H9 (cell line): Measurements from ENCODE around the gene CEACAM16. TPM values are rescaled to one million over a fixed set of nuclear protein-coding genes. Genes with fewer than 3 reads are reported as not detected.

Experiments used
- DNase-seq: peaks from one replicate; pipeline ENCODE4 v3.0.0-alpha.2; 2017
- H2AFZ ChIP-seq: one replicate; pipeline ENCODE4 v1.6.1; 2013; ENCODE audit warnings: mild to moderate bottlenecking, low read length, control low read depth, moderate library complexity
- H2AK5ac ChIP-seq: 2 replicates; pipeline ENCODE4 v1.6.1; 2013; ENCODE audit warnings: low read length, control low read depth, mixed read lengths; ENCODE audit not compliant: insufficient read length
- H2BK120ac ChIP-seq: one replicate; pipeline ENCODE4 v1.6.1; 2013; ENCODE audit warnings: low read depth, mild to moderate bottlenecking, low read length, control low read depth, inconsistent platforms; ENCODE audit not compliant: poor library complexity, severe bottlenecking
- H2BK12ac ChIP-seq: 2 replicates; pipeline ENCODE4 v1.6.1; 2013; ENCODE audit warnings: low read length, control low read depth, mixed read lengths, low read depth; ENCODE audit not compliant: insufficient read length
- H2BK15ac ChIP-seq: 2 replicates; pipeline ENCODE4 v1.6.1; 2013; ENCODE audit warnings: low read depth, low read length, control low read depth
- H2BK20ac ChIP-seq: one replicate; pipeline ENCODE4 v1.6.1; 2013; ENCODE audit warnings: low read depth, mild to moderate bottlenecking, low read length, control low read depth, inconsistent platforms; ENCODE audit not compliant: poor library complexity, severe bottlenecking
- H2BK5ac ChIP-seq: 2 replicates; pipeline ENCODE4 v1.6.1; 2013; ENCODE audit warnings: low read length, control low read depth, mixed read lengths; ENCODE audit not compliant: insufficient read length
- H3K14ac ChIP-seq: 2 replicates; pipeline ENCODE4 v1.6.1; 2013; ENCODE audit warnings: low read length, control low read depth; ENCODE audit not compliant: insufficient read depth
- H3K18ac ChIP-seq: 2 replicates; pipeline ENCODE4 v1.6.1; 2013; ENCODE audit warnings: low read depth, mild to moderate bottlenecking, mixed read lengths, low read length, control low read depth; ENCODE audit not compliant: insufficient read length
- H3K23ac ChIP-seq: 2 replicates; pipeline ENCODE4 v1.6.1; 2013; ENCODE audit warnings: low read length, control low read depth, mixed read lengths, low read depth; ENCODE audit not compliant: insufficient read length
- H3K23me2 ChIP-seq: 2 replicates; pipeline ENCODE4 v1.6.1; 2013; ENCODE audit warnings: low read depth, mild to moderate bottlenecking, mixed read lengths, low read length, control low read depth; ENCODE audit not compliant: insufficient read length, poor library complexity, severe bottlenecking
- H3K27ac ChIP-seq: 2 replicates; pipeline ENCODE4 v1.5.1; 2013; ENCODE audit warnings: low read length, control low read depth, mixed read lengths, low read depth; ENCODE audit not compliant: insufficient read length
- H3K27me3 ChIP-seq: 2 replicates; pipeline ENCODE4 v1.6.1; 2013; ENCODE audit warnings: low read length, control low read depth, inconsistent platforms; ENCODE audit not compliant: insufficient read depth
- H3K4ac ChIP-seq: 2 replicates; pipeline ENCODE4 v1.6.1; 2013; ENCODE audit warnings: low read depth, mild to moderate bottlenecking, control low read depth, inconsistent platforms, low read length, moderate library complexity
- H3K4me1 ChIP-seq: 2 replicates; pipeline ENCODE4 v1.6.1; 2013; ENCODE audit warnings: low read length, control low read depth, inconsistent platforms; ENCODE audit not compliant: insufficient read depth
- H3K4me2 ChIP-seq: 2 replicates; pipeline ENCODE4 v1.6.1; 2013; ENCODE audit warnings: low read length, control low read depth, mixed read lengths; ENCODE audit not compliant: insufficient read length, insufficient read depth
- H3K56ac ChIP-seq: 2 replicates; pipeline ENCODE4 v1.6.1; 2013; ENCODE audit warnings: low read depth, mild to moderate bottlenecking, mixed read lengths, low read length, control low read depth; ENCODE audit not compliant: insufficient read length
- H3K79me1 ChIP-seq: 2 replicates; pipeline ENCODE4 v1.6.1; 2013; ENCODE audit warnings: low read depth, mild to moderate bottlenecking, moderate library complexity, low read length, control low read depth, inconsistent platforms; ENCODE audit not compliant: insufficient read depth, poor library complexity, severe bottlenecking
- H3K79me2 ChIP-seq: 2 replicates; pipeline ENCODE4 v1.6.1; 2013; ENCODE audit warnings: low read length, control low read depth, inconsistent platforms; ENCODE audit not compliant: insufficient read depth
- H3K9ac ChIP-seq: 2 replicates; pipeline ENCODE4 v1.6.1; 2013; ENCODE audit warnings: low read length, control low read depth, mixed read lengths; ENCODE audit not compliant: insufficient read length; ENCODE audit errors: extremely low read depth
- H3K9me3 ChIP-seq: one replicate; pipeline ENCODE4 v1.6.1; 2013; ENCODE audit warnings: low read depth, low read length, inconsistent platforms; ENCODE audit not compliant: control insufficient read depth
- H3T11ph ChIP-seq: one replicate; pipeline ENCODE4 v1.6.1; 2013; ENCODE audit warnings: mild to moderate bottlenecking, low read length, control low read depth, inconsistent platforms
- H4K20me1 ChIP-seq: one replicate; pipeline ENCODE4 v1.6.1; 2013; ENCODE audit not compliant: control insufficient read depth, insufficient read length, insufficient read depth
- H4K5ac ChIP-seq: 2 replicates; pipeline ENCODE4 v1.6.1; 2013; ENCODE audit warnings: low read depth, mild to moderate bottlenecking, mixed read lengths, low read length, control low read depth; ENCODE audit not compliant: insufficient read length
- H4K8ac ChIP-seq: replicated peaks from 2 replicates; pipeline ENCODE4 v1.6.1; 2013; ENCODE audit warnings: low read length, control low read depth, mixed read lengths, low read depth; ENCODE audit not compliant: insufficient read length
- H4K91ac ChIP-seq: 2 replicates; pipeline ENCODE4 v1.6.1; 2013; ENCODE audit warnings: low read depth, mild to moderate bottlenecking, moderate library complexity, mixed read lengths, low read length, control low read depth; ENCODE audit not compliant: insufficient read length
- H3K27ac Mint-ChIP-seq, 3 experiments: 2 replicates in 2 of 3; 3 replicates in 1 of 3; pipeline ENCODE4 v1.8.0; 2020 to 2021; ENCODE audit warnings: mixed read lengths in 3 of 3, mild to moderate bottlenecking in 1 of 3, moderate library complexity in 1 of 3
- H3K27me3 Mint-ChIP-seq: 2 replicates; pipeline ENCODE4 v1.8.0; 2021; ENCODE audit warnings: low read depth, mild to moderate bottlenecking, moderate library complexity, mixed read lengths
- H3K36me3 Mint-ChIP-seq, 3 experiments: 2 replicates in 2 of 3; 3 replicates in 1 of 3; pipeline ENCODE4 v1.8.0; 2020 to 2021; ENCODE audit warnings: low read depth in 3 of 3, mixed read lengths in 3 of 3; ENCODE audit not compliant: insufficient read depth in 1 of 3
- H3K4me1 Mint-ChIP-seq, 2 experiments: 2 replicates each; pipeline ENCODE4 v1.8.0; 2020; ENCODE audit warnings: mixed read lengths in 2 of 2
- H3K4me3 Mint-ChIP-seq, 2 experiments: 2 replicates in 1 of 2; 3 replicates in 1 of 2; pipeline ENCODE4 v1.8.0; 2020 to 2021; ENCODE audit warnings: mild to moderate bottlenecking in 2 of 2, mixed read lengths in 2 of 2, moderate library complexity in 1 of 2
- H3K9me3 Mint-ChIP-seq, 2 experiments: 2 replicates in 1 of 2; 3 replicates in 1 of 2; pipeline ENCODE4 v1.8.0; 2020; ENCODE audit warnings: mild to moderate bottlenecking in 2 of 2, mixed read lengths in 2 of 2, moderate library complexity in 1 of 2
- CTCF ChIP-seq: fragments of 200-600 bp; sonication (generic); conservative IDR thresholded peaks from 3 replicates; pipeline ENCODE4 v1.8.0; 2021; ENCODE audit warnings: antibody characterized with exemption, mild to moderate bottlenecking
- WGBS: extraction: QIAGEN DNeasy Blood & Tissue Kit; methylation state at CpG from one replicate; pipeline ENCODE4 v1.1.7; 2013; ENCODE audit warnings: missing lambda C conversion rate, low lambda C conversion rate, mixed read lengths; ENCODE audit not compliant: insufficient read length; ENCODE audit errors: extremely low coverage; 5-methylcytosine and 5-hydroxymethylcytosine counted together
- total RNA-seq: library from RNA; stranded (reverse); gene quantifications from 2 replicates; pipeline ENCODE4 v1.2.1, GENCODE V29; 2021

Gene CEACAM16
- total RNA-seq, 1 experiment from 2014 or later: not detected

GRCh38 chr19:44732235-44733014 is 33.5 kb downstream of the CEACAM16 start:
- no peak overlapping the region for H3K9ac ChIP-seq
- Mint-ChIP-seq H3K9me3 (peaks cover 0 to 3% of the 10 kb centered on the region in 2 experiments; a peak in 1 of 5 replicates), H3K4me3 (no peak overlapping the region), H3K36me3 (no peaks in the 10 kb centered on the region), H3K27ac (no peak overlapping the region), H3K27me3 (peaks cover 21% of the 10 kb centered on the region), H3K4me1 (peaks cover 3% of the 10 kb centered on the region in 2 experiments; a peak in 3 of 4 replicates)
- no peaks in the 10 kb centered on the region for H3K23me2 ChIP-seq
- no peak overlapping the region for H2AK5ac ChIP-seq
- H2AFZ ChIP-seq: no peak overlapping the region
- no peak overlapping the region for H2BK15ac ChIP-seq
- no peak overlapping the region for H3T11ph ChIP-seq
- H3K18ac ChIP-seq: no peak overlapping the region
- no peak overlapping the region for H3K14ac ChIP-seq
- H4K5ac ChIP-seq: no peak overlapping the region
- H3K4me2 ChIP-seq: no peak overlapping the region
- no peaks in the 10 kb centered on the region for H3K79me2 ChIP-seq
- DNase-seq: no peak
- no peak for TF ChIP-seq CTCF
- H2BK20ac ChIP-seq: no peak overlapping the region
- no peak overlapping the region for H4K91ac ChIP-seq
- H3K23ac ChIP-seq: no peak overlapping the region
- no peaks in the 10 kb centered on the region; the same call in 1 of the 2 replicates for H3K4me1 ChIP-seq
- H3K79me1 ChIP-seq: no peaks in the 10 kb centered on the region
- H3K4ac ChIP-seq: no peak overlapping the region
- no peaks in the 10 kb centered on the region for H3K9me3 ChIP-seq
- no peaks in the 10 kb centered on the region for H3K27me3 ChIP-seq
- H4K20me1 ChIP-seq: no peaks in the 10 kb centered on the region
- no CpG with 5 or more reads among the region's 11 CpGs for WGBS
- H4K8ac ChIP-seq: no peak overlapping the region
- H2BK12ac ChIP-seq: no peak overlapping the region
- no peak overlapping the region for H2BK120ac ChIP-seq
- H3K56ac ChIP-seq: no peak overlapping the region
- no peak overlapping the region for H2BK5ac ChIP-seq
- no peak overlapping the region for H3K27ac ChIP-seq
